ENCODE measurements around the gene NKD2.

DNA sequence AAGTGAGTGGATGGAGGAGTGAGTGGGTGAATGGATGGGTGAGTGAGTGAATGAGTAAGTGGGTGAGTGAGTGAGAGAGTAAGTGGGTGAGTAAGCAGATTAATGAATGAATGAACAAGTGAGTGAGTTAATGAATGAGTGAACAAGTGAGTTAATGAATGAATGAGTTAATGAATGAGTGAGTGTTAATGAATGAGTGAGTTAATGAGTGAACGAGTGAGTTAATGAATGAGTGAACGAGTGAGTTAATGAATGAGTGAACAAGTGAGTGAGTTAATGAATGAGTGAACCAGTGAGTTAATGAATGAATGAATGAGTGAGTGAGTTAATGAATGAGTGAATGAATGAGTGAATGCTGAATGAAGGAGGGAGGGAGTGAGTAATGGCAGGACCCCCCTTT lies 26.4 kb downstream of the NKD2 start:
- TF ChIP-seq, protein P1, sequence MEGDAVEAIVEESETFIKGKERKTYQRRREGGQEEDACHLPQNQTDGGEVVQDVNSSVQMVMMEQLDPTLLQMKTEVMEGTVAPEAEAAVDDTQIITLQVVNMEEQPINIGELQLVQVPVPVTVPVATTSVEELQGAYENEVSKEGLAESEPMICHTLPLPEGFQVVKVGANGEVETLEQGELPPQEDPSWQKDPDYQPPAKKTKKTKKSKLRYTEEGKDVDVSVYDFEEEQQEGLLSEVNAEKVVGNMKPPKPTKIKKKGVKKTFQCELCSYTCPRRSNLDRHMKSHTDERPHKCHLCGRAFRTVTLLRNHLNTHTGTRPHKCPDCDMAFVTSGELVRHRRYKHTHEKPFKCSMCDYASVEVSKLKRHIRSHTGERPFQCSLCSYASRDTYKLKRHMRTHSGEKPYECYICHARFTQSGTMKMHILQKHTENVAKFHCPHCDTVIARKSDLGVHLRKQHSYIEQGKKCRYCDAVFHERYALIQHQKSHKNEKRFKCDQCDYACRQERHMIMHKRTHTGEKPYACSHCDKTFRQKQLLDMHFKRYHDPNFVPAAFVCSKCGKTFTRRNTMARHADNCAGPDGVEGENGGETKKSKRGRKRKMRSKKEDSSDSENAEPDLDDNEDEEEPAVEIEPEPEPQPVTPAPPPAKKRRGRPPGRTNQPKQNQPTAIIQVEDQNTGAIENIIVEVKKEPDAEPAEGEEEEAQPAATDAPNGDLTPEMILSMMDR (IDR thresholded peaks at IDR 0.05; ENCODE audit: insufficient read depth, low read depth, low read length): no peak
- TF ChIP-seq EZH2 (IDR thresholded peaks at IDR 0.05; ENCODE audit: insufficient read depth, low read length): no peak

All from astrocyte (in vitro differentiated cells and primary cell).